Uterus (tissue), 2 donors: ENCODE data around the gene ZDHHC14.

Experiments used
- POLR2A ChIP-seq, 2 donors: fragments of 450-650 bp; IDR thresholded peaks; one replicate each; pipeline ENCODE4 v1.6.1; 2016; ENCODE audit warnings: antibody characterized with exemption in 2 of 2, mild to moderate bottlenecking in 1 of 2, moderate library complexity in 1 of 2
- TF ChIP-seq, protein P1 (sequence below), 4 experiments: fragments of 200-600 bp in 2 of 4; fragments of 450-650 bp in 2 of 4; sonication (generic) in 2 of 4; IDR thresholded peaks; one replicate each; pipeline ENCODE4 v1.5.1; 2016 to 2019; ENCODE audit warnings: antibody characterized with exemption in 4 of 4, mild to moderate bottlenecking in 2 of 4, moderate library complexity in 1 of 4

DNA sequence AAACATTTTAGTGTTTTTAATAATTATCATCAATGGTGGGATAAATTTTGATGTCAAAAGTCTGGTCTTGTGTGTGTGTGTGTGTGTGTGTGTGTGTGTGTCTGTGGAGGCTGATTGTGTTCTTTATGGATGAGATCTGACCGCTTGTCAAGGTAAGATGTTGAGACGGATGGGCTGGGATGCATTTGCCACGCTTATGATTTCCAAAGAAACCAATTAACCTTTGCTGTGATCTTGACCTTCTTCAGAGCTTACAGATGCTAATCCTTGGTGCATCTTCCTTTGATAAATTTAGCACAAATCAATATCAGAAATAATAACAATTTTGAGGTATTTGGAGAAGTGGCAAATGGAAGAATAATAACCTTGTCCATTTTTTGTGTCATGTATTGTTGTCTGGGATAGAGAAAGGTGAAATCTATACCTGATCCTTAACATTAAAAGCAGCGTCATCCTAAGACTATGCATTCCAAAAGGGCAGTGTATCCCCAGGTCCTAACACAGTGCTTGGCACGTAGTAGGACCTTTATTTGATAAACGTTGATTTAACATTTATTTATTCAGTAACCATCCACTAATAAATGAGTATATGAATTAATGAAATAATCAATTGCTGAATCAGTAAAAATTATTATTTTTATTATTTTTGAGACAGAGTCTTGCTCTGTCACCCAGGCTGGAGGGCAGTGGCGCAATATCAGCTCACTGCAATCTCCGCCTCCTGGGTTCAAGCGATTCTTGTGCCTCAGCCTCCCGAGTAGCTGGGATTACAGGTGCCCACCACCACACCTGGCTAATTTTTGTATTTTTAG, 70.1 kb downstream of the ZDHHC14 start:
- TF ChIP-seq, protein P1, sequence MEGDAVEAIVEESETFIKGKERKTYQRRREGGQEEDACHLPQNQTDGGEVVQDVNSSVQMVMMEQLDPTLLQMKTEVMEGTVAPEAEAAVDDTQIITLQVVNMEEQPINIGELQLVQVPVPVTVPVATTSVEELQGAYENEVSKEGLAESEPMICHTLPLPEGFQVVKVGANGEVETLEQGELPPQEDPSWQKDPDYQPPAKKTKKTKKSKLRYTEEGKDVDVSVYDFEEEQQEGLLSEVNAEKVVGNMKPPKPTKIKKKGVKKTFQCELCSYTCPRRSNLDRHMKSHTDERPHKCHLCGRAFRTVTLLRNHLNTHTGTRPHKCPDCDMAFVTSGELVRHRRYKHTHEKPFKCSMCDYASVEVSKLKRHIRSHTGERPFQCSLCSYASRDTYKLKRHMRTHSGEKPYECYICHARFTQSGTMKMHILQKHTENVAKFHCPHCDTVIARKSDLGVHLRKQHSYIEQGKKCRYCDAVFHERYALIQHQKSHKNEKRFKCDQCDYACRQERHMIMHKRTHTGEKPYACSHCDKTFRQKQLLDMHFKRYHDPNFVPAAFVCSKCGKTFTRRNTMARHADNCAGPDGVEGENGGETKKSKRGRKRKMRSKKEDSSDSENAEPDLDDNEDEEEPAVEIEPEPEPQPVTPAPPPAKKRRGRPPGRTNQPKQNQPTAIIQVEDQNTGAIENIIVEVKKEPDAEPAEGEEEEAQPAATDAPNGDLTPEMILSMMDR (IDR thresholded peaks at IDR 0.05): no peak
- TF ChIP-seq POLR2A (IDR thresholded peaks at IDR 0.05): no peak
